Measurements from ENCODE around the gene LRRC75A. TPM values are rescaled to one million over a fixed set of nuclear protein-coding genes. Genes with fewer than 3 reads are reported as not detected.

The LRRC75A gene
- total and polyA plus RNA-seq, 4 experiments from 2014 or later = 0.72 to 5.7 (median 4.0) TPM

DNA sequence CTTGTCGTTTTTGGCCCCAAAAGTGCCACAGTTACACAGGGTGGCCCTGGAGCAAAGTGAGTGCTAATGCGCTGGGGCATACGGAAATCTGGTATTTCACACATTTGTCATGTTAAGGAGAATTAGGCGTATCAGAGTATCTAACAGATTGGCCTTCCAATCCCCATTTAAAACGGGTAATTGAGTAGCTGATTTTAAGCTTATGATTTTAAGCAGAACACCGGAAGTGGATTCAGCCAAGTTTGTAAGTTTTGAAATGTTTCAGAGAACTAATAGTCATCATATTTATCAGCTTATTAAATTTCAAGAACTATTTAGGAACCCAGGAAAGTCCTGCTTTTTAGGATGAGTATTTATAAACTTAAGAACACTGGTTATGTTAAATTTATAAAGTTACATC, 19.5 kb downstream of the LRRC75A start:
- no peaks in the 10 kb centered on the region for H3K36me3 ChIP-seq (ENCODE audit: insufficient read depth, low read length)
- CTCF ChIA-PET (ENCODE audit: partially characterized antibody) = interaction anchor here (0.8 to 2.7 kb wide), 2 partner anchors 20 to 23 kb away, joined by 3 to 11 read pairs; no protein-coding TSS in a partner anchor
- H3K9me3 ChIP-seq (ENCODE audit: control insufficient read depth in 1 of 2, low read length in 2 of 2) = no peaks in the 10 kb centered on the region
- intact Hi-C loops (cut with micrococcal nuclease) = no loop called here
- H3K4me1 Mint-ChIP-seq = peaks cover 0 to 2% (median under 1%) of the 10 kb centered on the region in 4 donors
- no peak for DNase-seq
- H3K27me3 Mint-ChIP-seq = no peaks in the 10 kb centered on the region
- H3K36me3 Mint-ChIP-seq = no peaks in the 10 kb centered on the region
- POLR2A ChIA-PET (ENCODE audit: partially characterized antibody) = no interaction called here
- no peak overlapping the region for H3K27ac ChIP-seq (ENCODE audit: low read depth, low read length)
- no peak overlapping the region for H3K4me3 ChIP-seq (ENCODE audit: low read length in 2 of 2)
- H3K4me1 ChIP-seq (ENCODE audit: insufficient read depth, low read length) = no peaks in the 10 kb centered on the region
- no peaks in the 10 kb centered on the region for H3K27me3 ChIP-seq (ENCODE audit: insufficient read depth, low read length)
- H3K27ac Mint-ChIP-seq = no peak overlapping the region
- H3K4me3 Mint-ChIP-seq = no peak overlapping the region
- H3K9me3 Mint-ChIP-seq = no peaks in the 10 kb centered on the region

DNA sequence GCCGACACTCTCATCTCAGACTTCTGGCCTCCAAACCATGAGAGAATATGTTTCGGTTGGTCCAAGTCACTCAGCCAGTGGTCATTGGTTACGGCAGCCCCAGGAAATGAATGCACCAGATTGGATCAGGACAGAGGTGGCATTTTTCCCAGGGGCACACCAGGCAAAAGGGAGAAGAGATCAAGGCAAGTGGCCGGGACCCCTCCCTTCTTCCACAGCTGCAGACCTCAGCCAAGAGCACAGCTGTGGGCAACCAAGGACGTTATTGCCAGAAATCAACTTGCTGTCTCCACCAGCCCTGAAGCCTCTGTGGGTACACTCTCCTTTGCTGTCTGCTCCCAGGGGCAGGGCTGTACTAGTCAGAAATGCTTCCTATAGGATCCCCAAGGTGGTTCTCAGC, 20.7 kb downstream of the LRRC75A start:
- Histone ChIP-seq H3K27me3 (ENCODE audit: insufficient read depth, low read length) (no peaks in the 10 kb centered on the region), H3K4me3 (ENCODE audit: low read length in 2 of 2) (no peak overlapping the region), H3K36me3 (ENCODE audit: insufficient read depth, low read length) (no peaks in the 10 kb centered on the region), H3K27ac (ENCODE audit: low read depth, low read length) (no peak overlapping the region), H3K9me3 (ENCODE audit: control insufficient read depth in 1 of 2, low read length in 2 of 2) (no peaks in the 10 kb centered on the region), H3K4me1 (ENCODE audit: insufficient read depth, low read length) (no peaks in the 10 kb centered on the region)
- Mint-ChIP-seq H3K27ac (peak overlapping the region in 2 of 7 donors; percentile 14 to 36), H3K36me3 (no peaks in the 10 kb centered on the region), H3K4me3 (no peak overlapping the region), H3K27me3 (no peaks in the 10 kb centered on the region), H3K9me3 (no peaks in the 10 kb centered on the region), H3K4me1 (peaks cover 0 to 2% (median under 1%) of the 10 kb centered on the region in 4 donors)
- DNase-seq = no peak
- intact Hi-C loops (cut with micrococcal nuclease) = no loop called here
- ChIA-PET CTCF (ENCODE audit: partially characterized antibody) (interaction anchor here (2.7 kb wide), 1 partner anchor 18 kb away, joined by 11 read pairs; no protein-coding TSS in a partner anchor), POLR2A (ENCODE audit: partially characterized antibody) (no interaction called here)

DNA sequence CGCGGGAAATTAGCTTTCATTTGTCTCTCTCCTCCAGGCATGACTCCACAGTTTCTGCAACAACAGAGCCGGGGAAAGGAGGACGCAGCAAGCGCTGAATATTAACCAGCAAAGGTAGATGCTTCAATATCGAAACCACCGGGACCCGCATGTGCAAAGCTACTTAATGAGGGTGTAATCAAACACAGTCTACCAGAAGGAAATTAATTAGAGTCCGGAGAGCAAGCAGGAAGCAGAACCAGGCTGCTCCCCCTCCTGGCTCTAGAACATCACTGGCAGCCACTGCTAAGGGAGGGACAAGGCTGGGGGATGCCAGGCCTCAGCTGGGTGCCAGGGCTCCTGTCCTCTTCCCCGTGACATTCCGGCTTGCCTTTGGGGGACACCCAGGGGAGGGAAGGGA, 21.7 kb downstream of the LRRC75A start:
- Mint-ChIP-seq H3K36me3 (no peaks in the 10 kb centered on the region), H3K4me1 (peaks cover 0 to 2% (median under 1%) of the 10 kb centered on the region in 4 donors), H3K9me3 (no peaks in the 10 kb centered on the region), H3K27ac (no peak overlapping the region), H3K27me3 (no peaks in the 10 kb centered on the region), H3K4me3 (no peak overlapping the region)
- CTCF ChIA-PET (ENCODE audit: partially characterized antibody) = no interaction called here
- no peak for DNase-seq
- Histone ChIP-seq H3K9me3 (ENCODE audit: control insufficient read depth in 1 of 2, low read length in 2 of 2) (no peaks in the 10 kb centered on the region), H3K4me1 (ENCODE audit: insufficient read depth, low read length) (no peaks in the 10 kb centered on the region), H3K4me3 (ENCODE audit: low read length in 2 of 2) (no peak overlapping the region), H3K27ac (ENCODE audit: low read depth, low read length) (no peak overlapping the region), H3K27me3 (ENCODE audit: insufficient read depth, low read length) (no peaks in the 10 kb centered on the region), H3K36me3 (ENCODE audit: insufficient read depth, low read length) (no peaks in the 10 kb centered on the region)
- POLR2A ChIA-PET (ENCODE audit: partially characterized antibody) = no interaction called here
- intact Hi-C loops (cut with micrococcal nuclease) = no loop called here

DNA sequence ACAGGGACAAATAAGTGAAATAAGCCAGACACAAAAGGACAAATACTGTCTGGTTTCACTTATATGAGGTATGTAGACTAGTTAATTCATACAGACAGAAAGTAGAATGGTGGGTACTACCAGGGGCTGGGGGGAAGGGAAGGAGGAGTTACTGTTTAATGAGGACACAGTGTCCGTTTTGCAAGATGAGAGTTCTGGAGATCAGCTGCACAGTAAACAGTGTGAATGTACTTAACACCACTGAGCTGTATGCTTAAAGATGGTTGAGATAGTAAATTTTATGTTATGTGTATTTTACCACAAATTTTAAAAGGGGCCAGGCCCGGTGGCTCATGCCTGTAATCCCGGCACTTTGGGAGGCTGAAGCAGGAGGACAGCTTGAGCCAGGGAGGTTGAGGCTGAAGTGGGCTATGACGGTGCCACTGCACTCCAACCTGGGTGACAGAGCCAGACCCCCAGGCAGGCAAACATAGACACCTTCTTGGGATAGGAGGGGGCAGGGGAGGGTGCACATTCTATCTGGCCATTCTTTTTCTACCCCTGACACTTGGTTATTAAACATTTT, 23.5 kb downstream of the LRRC75A start:
- Histone ChIP-seq H3K27me3 (ENCODE audit: insufficient read depth, low read length) (no peaks in the 10 kb centered on the region), H3K36me3 (ENCODE audit: insufficient read depth, low read length) (no peaks in the 10 kb centered on the region), H3K27ac (ENCODE audit: low read depth, low read length) (no peak overlapping the region), H3K4me3 (ENCODE audit: low read length in 2 of 2) (no peak overlapping the region), H3K4me1 (ENCODE audit: insufficient read depth, low read length) (no peaks in the 10 kb centered on the region), H3K9me3 (ENCODE audit: control insufficient read depth in 1 of 2, low read length in 2 of 2) (no peaks in the 10 kb centered on the region)
- no peaks in the 10 kb centered on the region for H3K27me3 Mint-ChIP-seq
- intact Hi-C loops (cut with micrococcal nuclease) = no loop called here
- CTCF ChIA-PET (ENCODE audit: partially characterized antibody) = no interaction called here
- no peaks in the 10 kb centered on the region for H3K36me3 Mint-ChIP-seq
- H3K27ac Mint-ChIP-seq = peak overlapping the region in 1 of 7 donors; percentile 49
- no peak overlapping the region for H3K4me3 Mint-ChIP-seq
- POLR2A ChIA-PET (ENCODE audit: partially characterized antibody) = no interaction called here
- H3K4me1 Mint-ChIP-seq = peaks cover 0 to 2% (median under 1%) of the 10 kb centered on the region in 4 donors
- no peak for DNase-seq
- H3K9me3 Mint-ChIP-seq = no peaks in the 10 kb centered on the region

DNA sequence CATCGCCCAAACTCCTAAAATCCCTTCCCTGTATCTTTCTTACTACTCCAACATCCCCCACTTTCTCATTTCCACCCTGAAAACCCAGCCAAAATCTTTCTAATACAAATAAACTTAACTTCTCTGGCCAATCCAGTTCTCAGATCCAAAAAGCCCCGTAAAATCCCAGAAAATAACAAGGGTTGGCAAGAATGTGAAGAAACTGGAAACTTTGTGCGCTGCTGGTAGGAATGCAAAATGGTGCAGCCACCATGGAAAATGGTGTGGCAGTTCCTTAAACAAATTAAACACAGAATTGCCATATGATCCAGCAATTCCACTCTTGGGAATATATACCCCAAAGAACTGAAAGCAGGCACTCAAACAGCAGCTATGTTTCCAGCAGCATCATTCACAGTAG, 24.1 kb downstream of the LRRC75A start:
- POLR2A ChIA-PET (ENCODE audit: partially characterized antibody) = no interaction called here
- no peaks in the 10 kb centered on the region for H3K36me3 ChIP-seq (ENCODE audit: insufficient read depth, low read length)
- H3K9me3 ChIP-seq (ENCODE audit: control insufficient read depth in 1 of 2, low read length in 2 of 2) = no peaks in the 10 kb centered on the region
- Mint-ChIP-seq H3K36me3 (no peaks in the 10 kb centered on the region), H3K27ac (peak overlapping the region in 1 of 7 donors; percentile 59), H3K4me1 (peaks cover 0 to 2% (median 0%) of the 10 kb centered on the region in 4 donors), H3K9me3 (no peaks in the 10 kb centered on the region), H3K4me3 (no peak overlapping the region), H3K27me3 (no peaks in the 10 kb centered on the region)
- H3K4me1 ChIP-seq (ENCODE audit: insufficient read depth, low read length) = no peaks in the 10 kb centered on the region
- no peak for DNase-seq
- no peak overlapping the region for H3K27ac ChIP-seq (ENCODE audit: low read depth, low read length)
- no peaks in the 10 kb centered on the region for H3K27me3 ChIP-seq (ENCODE audit: insufficient read depth, low read length)
- intact Hi-C loops (cut with micrococcal nuclease) = no loop called here
- no peak overlapping the region for H3K4me3 ChIP-seq (ENCODE audit: low read length in 2 of 2)
- CTCF ChIA-PET (ENCODE audit: partially characterized antibody) = no interaction called here

DNA sequence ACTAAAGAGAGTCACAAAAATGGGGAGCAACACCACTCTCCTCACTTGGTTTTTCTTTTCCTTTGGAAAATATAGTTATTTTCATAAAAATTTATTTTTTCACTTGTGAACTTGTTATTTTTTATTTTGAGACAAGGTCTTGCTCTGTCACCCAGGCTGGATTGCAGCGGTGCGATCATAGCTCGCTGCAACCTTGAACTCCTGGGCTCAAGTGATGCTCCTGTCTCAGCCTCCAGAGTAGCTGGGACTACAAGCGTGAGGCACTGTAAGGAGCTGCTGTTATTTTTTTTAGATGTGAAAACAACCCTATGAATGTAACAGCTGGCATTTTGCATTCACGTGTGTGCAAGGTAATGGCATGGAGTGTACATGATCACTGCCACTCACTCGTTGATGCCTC, 24.9 kb downstream of the LRRC75A start:
- Histone ChIP-seq H3K27me3 (ENCODE audit: insufficient read depth, low read length) (no peaks in the 10 kb centered on the region), H3K4me1 (ENCODE audit: insufficient read depth, low read length) (no peaks in the 10 kb centered on the region), H3K9me3 (ENCODE audit: control insufficient read depth in 1 of 2, low read length in 2 of 2) (no peaks in the 10 kb centered on the region), H3K27ac (ENCODE audit: low read depth, low read length) (no peak overlapping the region), H3K36me3 (ENCODE audit: insufficient read depth, low read length) (no peaks in the 10 kb centered on the region), H3K4me3 (ENCODE audit: low read length in 2 of 2) (no peak overlapping the region)
- H3K4me3 Mint-ChIP-seq = no peak overlapping the region
- ChIA-PET POLR2A (ENCODE audit: partially characterized antibody) (no interaction called here), CTCF (ENCODE audit: partially characterized antibody) (no interaction called here)
- H3K9me3 Mint-ChIP-seq = no peaks in the 10 kb centered on the region
- intact Hi-C loops (cut with micrococcal nuclease) = no loop called here
- no peaks in the 10 kb centered on the region for H3K27me3 Mint-ChIP-seq
- DNase-seq = no peak
- H3K27ac Mint-ChIP-seq = no peak overlapping the region
- H3K36me3 Mint-ChIP-seq = no peaks in the 10 kb centered on the region
- H3K4me1 Mint-ChIP-seq = peaks cover 0 to 2% (median 0%) of the 10 kb centered on the region in 4 donors

DNA sequence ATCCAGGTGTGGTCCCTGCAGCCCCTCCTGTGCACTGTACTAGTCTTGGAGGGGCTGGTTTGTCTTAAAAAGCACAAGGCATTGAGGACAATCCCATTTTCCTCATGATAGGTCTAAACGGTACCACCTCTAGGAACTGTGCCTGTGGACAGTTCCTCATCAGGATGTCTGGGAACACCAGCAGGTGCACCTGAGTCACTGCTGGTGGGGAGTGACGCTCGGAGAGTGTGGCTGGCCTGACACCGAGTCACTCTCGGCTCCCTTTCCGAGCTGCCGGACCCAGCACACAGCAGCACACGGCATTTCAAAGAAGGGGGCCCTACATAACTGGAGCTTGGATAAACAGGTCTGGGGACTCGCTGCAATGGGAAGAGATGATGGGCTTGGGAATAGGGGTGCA, 25.6 kb downstream of the LRRC75A start:
- Histone ChIP-seq H3K9me3 (ENCODE audit: control insufficient read depth in 1 of 2, low read length in 2 of 2) (no peaks in the 10 kb centered on the region), H3K36me3 (ENCODE audit: insufficient read depth, low read length) (no peaks in the 10 kb centered on the region), H3K4me3 (ENCODE audit: low read length in 2 of 2) (no peak overlapping the region), H3K4me1 (ENCODE audit: insufficient read depth, low read length) (no peaks in the 10 kb centered on the region), H3K27ac (ENCODE audit: low read depth, low read length) (no peak overlapping the region), H3K27me3 (ENCODE audit: insufficient read depth, low read length) (no peaks in the 10 kb centered on the region)
- intact Hi-C loops (cut with micrococcal nuclease) = no loop called here
- no peaks in the 10 kb centered on the region for H3K36me3 Mint-ChIP-seq
- POLR2A ChIA-PET (ENCODE audit: partially characterized antibody) = no interaction called here
- H3K4me3 Mint-ChIP-seq = no peak overlapping the region
- H3K27ac Mint-ChIP-seq = peak overlapping the region in 2 of 7 donors; percentile 47
- no peaks in the 10 kb centered on the region for H3K9me3 Mint-ChIP-seq
- no peaks in the 10 kb centered on the region for H3K27me3 Mint-ChIP-seq
- CTCF ChIA-PET (ENCODE audit: partially characterized antibody) = no interaction called here
- no peaks in the 10 kb centered on the region for H3K4me1 Mint-ChIP-seq
- DNase-seq = no peak

DNA sequence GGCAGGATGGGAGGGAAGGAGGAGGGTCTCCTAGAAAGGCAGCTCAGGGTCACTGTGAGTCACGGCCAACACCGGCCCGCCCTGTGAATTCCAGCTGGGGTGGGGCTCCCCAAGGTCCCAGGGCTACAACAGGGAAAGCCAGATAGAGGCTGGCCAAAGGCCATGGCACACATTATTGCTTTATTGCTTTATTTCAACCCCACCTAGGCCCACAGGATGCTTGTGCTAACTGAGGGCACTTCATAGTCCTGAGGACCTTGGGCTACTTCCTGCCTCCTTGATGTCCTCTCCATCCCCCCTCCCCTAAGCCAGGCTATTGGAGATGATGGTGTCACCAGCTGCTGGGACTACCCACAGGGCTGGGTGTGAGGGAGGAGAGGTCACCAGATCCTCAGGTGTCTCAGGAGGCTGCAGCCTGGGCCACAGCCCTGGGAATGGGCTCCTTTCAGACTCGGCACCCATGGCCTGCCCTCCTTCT, 26.1 kb downstream of the LRRC75A start:
- ChIA-PET POLR2A (ENCODE audit: partially characterized antibody) (no interaction called here), CTCF (ENCODE audit: partially characterized antibody) (no interaction called here)
- Histone ChIP-seq H3K4me3 (ENCODE audit: low read length in 2 of 2) (no peak overlapping the region), H3K36me3 (ENCODE audit: insufficient read depth, low read length) (no peaks in the 10 kb centered on the region), H3K27me3 (ENCODE audit: insufficient read depth, low read length) (no peaks in the 10 kb centered on the region), H3K27ac (ENCODE audit: low read depth, low read length) (no peak overlapping the region), H3K9me3 (ENCODE audit: control insufficient read depth in 1 of 2, low read length in 2 of 2) (no peaks in the 10 kb centered on the region), H3K4me1 (ENCODE audit: insufficient read depth, low read length) (no peaks in the 10 kb centered on the region)
- no peaks in the 10 kb centered on the region for H3K4me1 Mint-ChIP-seq
- no peaks in the 10 kb centered on the region for H3K9me3 Mint-ChIP-seq
- no peak overlapping the region for H3K27ac Mint-ChIP-seq
- no peak overlapping the region for H3K4me3 Mint-ChIP-seq
- intact Hi-C loops (cut with micrococcal nuclease) = no loop called here
- no peaks in the 10 kb centered on the region for H3K36me3 Mint-ChIP-seq
- H3K27me3 Mint-ChIP-seq = no peaks in the 10 kb centered on the region
- no peak for DNase-seq
